Measurements from ENCODE around the gene MPP1.

- TF ChIP-seq POLR2A (IDR thresholded peaks at IDR 0.05) (no peak), CTCF (IDR thresholded peaks at IDR 0.05) (no peak)
Measured at GRCh38 chrX:154776753-154777152, 28.5 kb downstream of the MPP1 start.
